22Rv1 (cell line): Measurements from ENCODE around the gene AMPD3.
"Not testable (repeated sequence)": the region's sequence is repeated elsewhere in the genome, so short reads cannot be mapped to it uniquely, and the experiment has no call there.

Experiments
- H3K27ac ChIP-seq: fragments of 450-650 bp; 2 replicates; pipeline ENCODE4 v1.5.1; 2017
- ZFX ChIP-seq: fragments of 450-650 bp; IDR thresholded peaks from 2 replicates; pipeline ENCODE4 v1.6.1; 2017; ENCODE audit warnings: antibody characterized with exemption, borderline replicate concordance
- TF ChIP-seq, protein P1 (sequence below): fragments of 450-650 bp; IDR thresholded peaks from 2 replicates; pipeline ENCODE4 v1.5.1; 2017; ENCODE audit warnings: mild to moderate bottlenecking

AMPD3 gene

DNA sequence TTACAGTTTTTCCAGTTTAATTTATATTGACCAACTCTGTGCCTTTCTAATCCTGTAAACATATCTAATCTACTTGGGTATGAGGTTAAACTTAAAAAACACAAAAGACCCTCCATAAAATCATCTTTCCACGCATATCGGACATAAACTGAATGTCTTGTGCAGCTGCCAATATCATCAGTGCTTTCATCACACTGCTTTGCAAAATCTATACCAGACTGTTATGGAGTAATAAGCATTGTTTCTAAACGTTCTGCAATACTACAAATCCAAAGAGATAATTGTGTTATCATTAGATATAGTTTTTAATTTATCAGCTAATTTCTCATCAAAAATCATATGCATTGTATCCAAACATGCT is 36.1 kb upstream of the AMPD3 start:
- no peak overlapping the region for H3K27ac ChIP-seq
- TF ChIP-seq, protein P1, sequence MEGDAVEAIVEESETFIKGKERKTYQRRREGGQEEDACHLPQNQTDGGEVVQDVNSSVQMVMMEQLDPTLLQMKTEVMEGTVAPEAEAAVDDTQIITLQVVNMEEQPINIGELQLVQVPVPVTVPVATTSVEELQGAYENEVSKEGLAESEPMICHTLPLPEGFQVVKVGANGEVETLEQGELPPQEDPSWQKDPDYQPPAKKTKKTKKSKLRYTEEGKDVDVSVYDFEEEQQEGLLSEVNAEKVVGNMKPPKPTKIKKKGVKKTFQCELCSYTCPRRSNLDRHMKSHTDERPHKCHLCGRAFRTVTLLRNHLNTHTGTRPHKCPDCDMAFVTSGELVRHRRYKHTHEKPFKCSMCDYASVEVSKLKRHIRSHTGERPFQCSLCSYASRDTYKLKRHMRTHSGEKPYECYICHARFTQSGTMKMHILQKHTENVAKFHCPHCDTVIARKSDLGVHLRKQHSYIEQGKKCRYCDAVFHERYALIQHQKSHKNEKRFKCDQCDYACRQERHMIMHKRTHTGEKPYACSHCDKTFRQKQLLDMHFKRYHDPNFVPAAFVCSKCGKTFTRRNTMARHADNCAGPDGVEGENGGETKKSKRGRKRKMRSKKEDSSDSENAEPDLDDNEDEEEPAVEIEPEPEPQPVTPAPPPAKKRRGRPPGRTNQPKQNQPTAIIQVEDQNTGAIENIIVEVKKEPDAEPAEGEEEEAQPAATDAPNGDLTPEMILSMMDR: no peak
- TF ChIP-seq ZFX: no peak

DNA sequence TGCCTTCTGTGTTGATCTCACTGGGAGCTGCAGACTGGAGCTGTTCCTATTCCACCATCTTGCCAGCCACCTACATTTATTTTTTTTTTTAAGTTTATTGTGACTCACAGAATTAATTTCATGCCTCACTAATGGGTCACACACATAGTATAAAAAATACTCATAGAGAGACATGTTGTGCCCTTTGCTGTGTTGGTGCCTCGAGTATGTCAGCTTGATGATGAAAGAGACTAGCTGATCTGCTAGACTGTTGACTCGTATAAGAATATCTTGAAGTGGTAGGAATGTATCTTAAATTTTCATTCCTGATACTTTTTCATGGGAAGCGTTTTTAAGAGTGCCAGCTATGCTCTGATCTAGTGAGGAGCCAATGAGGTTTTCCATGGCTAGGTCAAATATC is 28.6 kb upstream of the AMPD3 start:
- no peak overlapping the region for H3K27ac ChIP-seq
- TF ChIP-seq, protein P1: no peak
- TF ChIP-seq ZFX: no peak

DNA sequence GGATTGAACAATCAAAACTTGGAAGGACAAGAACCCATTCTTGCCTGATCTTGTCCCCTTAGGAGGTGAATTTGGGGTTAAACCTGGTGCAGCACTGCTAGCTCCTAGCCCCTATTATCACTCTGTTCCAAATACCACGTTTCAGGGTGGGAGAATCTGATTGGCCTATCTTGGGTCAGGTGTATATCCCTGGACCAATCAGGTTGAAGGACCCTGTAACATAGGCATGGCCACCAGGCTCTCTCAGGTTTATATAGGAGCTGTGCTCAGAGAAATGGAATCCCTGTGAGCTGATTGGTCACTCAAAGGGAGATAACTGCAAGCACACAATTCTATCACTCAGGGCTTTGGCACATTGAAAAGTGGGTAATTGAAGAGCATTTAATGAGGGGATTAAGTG is 26.6 kb upstream of the AMPD3 start:
- no peak overlapping the region for H3K27ac ChIP-seq
- TF ChIP-seq, protein P1: no peak
- TF ChIP-seq ZFX: no peak

DNA sequence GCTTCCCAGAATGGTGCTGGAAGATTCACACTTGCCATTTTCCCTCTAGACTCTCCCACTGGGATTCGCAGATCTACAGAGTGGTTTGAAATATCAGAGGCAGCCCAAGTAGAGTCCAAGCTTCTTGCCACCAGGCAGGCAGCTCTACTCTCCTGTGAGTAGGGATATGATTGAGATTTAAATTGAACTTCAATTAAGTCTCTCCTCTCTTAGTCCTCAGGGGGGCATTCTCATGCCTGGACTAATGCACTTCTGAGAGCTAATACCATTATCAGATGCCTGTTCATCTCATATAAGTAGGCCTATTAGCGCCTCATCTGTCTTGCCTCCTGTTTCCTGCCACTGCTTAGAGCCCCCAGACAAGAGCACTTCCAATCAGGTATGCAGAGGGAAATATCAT is 25.5 kb upstream of the AMPD3 start:
- TF ChIP-seq, protein P1: no peak
- TF ChIP-seq ZFX: no peak
- H3K27ac ChIP-seq: no peak overlapping the region

DNA sequence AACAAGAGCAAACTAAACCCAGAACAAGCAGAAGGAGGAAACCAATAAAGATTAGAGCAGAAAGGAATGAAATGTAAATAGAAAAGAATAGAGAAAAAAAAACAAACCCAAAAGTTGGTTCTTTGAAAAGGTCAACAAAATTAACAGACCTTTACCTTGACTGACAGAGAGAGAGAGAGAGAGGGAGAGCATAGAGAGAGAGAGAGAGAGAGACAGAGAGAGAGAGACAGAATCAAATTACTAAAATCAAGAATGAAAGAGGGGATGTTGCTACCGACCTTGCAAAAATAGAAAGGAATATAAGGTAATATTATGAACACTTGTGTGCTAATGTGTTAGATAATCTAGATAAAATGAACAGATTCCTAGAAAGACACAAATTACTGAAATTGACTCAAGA is 22.6 kb upstream of the AMPD3 start:
- H3K27ac ChIP-seq: no peak overlapping the region
- TF ChIP-seq ZFX: no peak
- TF ChIP-seq, protein P1: no peak

DNA sequence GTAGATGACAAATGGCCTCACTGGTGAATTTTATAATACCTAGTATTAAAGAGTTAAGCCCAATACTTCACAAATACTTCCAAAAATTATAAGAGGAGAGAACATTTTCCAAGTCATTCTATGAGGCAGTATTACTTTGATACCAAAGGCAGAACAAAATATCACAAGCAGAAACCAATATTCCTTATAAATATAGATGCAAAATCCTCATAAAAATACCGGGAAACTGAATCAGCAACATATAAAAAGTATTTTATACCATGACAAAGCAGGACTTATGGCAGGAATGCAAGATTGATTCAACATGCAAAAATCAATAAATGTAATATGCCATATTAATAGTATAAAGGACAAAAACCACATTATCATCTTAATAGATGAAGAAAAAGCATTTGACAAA is 22.1 kb upstream of the AMPD3 start:
- no peak for TF ChIP-seq ZFX
- TF ChIP-seq, protein P1: no peak
- H3K27ac ChIP-seq: no peak overlapping the region

DNA sequence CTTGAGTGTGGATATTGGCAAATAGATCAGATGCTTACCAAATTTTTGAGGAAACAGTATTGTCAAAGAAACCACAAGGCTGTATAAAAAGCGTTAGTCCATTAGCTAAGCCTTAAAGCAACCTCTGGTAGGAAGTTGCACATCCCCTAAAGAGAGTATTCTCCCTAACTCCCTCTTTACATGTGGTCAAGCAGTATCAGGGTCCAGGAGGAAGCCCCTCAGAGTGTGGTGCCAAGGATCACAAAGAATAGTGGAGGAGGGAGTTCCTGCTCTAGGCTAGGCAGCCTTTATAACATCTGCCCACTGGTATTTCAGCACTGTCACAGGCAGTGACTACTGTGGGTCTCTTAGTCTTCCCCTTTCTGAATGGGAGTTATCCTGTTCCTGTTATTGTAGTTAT is 18.8 kb upstream of the AMPD3 start:
- no peak overlapping the region for H3K27ac ChIP-seq
- TF ChIP-seq ZFX: no peak
- TF ChIP-seq, protein P1: no peak

DNA sequence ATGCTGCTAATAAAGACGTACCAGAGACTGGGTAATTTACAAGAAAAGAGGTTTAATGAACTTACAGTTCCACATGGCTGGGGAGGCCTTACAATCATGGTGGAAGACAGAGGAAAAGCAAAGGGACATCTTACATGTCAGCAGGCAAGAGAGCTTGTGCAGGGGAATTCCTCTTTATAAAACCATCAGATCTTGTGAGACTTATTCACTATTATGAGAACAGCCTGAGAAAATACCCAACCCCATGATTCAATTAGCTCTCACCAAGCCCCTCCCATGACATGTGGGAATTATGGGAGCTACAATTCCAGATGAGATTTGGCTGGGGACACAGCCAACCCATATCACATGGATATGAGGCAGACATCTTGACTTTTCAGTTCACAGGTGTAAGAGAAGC is 18.4 kb upstream of the AMPD3 start:
- not testable (repeated sequence) for H3K27ac ChIP-seq
